ENCODE measurements around the gene HEG1. TPM values are rescaled to one million over a fixed set of nuclear protein-coding genes. Genes with fewer than 3 reads are reported as not detected.
A peak's percentile ranks its signal among the peaks of the same experiment; 100 is the strongest.

Gene HEG1
- total and polyA plus RNA-seq, 12 donors, result 12.2 to 186 (median 122) TPM

- DNase-seq, result peak; percentile 67 to 77
- WGBS, 2 donors, result 5 to 7% methylated on average over 14 of the region's 14 CpGs
Observed at GRCh38 chr3:125051715-125052581, 3.8 kb downstream of the HEG1 start.

DNA sequence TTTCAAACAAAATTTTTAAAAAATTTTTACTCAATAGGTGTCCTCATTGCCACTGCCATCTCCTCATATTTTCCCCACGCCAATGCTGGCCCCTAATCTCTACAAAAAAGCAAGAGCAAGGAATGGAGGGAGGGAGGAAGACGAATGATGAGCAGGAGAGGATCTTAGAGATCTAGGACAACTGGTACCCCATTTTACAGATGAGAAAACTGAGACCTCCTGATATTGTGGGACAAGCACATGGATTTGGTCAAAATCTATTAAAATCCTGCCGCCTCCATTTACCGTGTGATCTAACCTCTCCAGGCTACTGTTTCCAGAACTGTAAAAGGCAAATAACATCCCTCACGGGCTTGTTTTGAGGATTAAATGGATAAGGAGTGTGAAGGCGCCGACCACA is 4.6 kb downstream of the HEG1 start:
- intact Hi-C loops (cut with DNase I), result loop anchor here in 9 of 10 donors (2.0 to 10.0 kb wide), 9 partner anchors 34 to 304 kb away; no protein-coding TSS in a partner anchor
- H3K4me3 ChIP-seq, result peak overlapping the region in 8 of 10 donors; percentile 27 to 96 (median 84)
- DNase-seq (no peak), ATAC-seq (no peak)
- peak overlapping the region; percentile 75 to 99 (median 96) for H3K27ac ChIP-seq
- TF ChIP-seq CTCF (IDR thresholded peaks at IDR 0.05), result no peak
- no peaks in the 10 kb centered on the region for H3K9me3 ChIP-seq
- H3K4me1 ChIP-seq, result peaks cover 58 to 88% (median 81%) of the 10 kb centered on the region in 9 donors
- no peaks in the 10 kb centered on the region for H3K27me3 ChIP-seq
- peaks cover 0 to 51% (median 4%) of the 10 kb centered on the region in 9 donors for H3K36me3 ChIP-seq
- WGBS, 2 donors, result 64 to 69% methylated on average over 7 of the region's 7 CpGs

More at GRCh38 chr3:125051715-125052581, 3.8 kb downstream of the HEG1 start:
- Histone ChIP-seq H3K36me3 (peaks cover 0 to 44% (median 4%) of the 10 kb centered on the region in 9 donors), H3K9me3 (no peaks in the 10 kb centered on the region), H3K27me3 (no peaks in the 10 kb centered on the region), H3K4me1 (peaks cover 54 to 88% (median 82%) of the 10 kb centered on the region in 9 donors), H3K4me3 (peak overlapping the region in 9 of 10 donors; percentile 0 to 96 (median 83)), H3K27ac (peak overlapping the region; percentile 75 to 99 (median 96))
- no peak for TF ChIP-seq CTCF (IDR thresholded peaks at IDR 0.05)
- intact Hi-C loops (cut with DNase I), result loop anchor here in 9 of 10 donors (2.0 to 10.0 kb wide), 10 partner anchors 35 to 303 kb away; no protein-coding TSS in a partner anchor
- ATAC-seq, result peak; percentile 1 to 54 (median 35)

- H3K27me3 ChIP-seq, result no peaks in the 10 kb centered on the region
- peaks cover 58 to 93% (median 85%) of the 10 kb centered on the region in 9 donors for H3K4me1 ChIP-seq
- intact Hi-C loops (cut with DNase I), result loop anchor here in 9 of 10 donors (2.0 to 10.0 kb wide), 9 partner anchors 33 to 304 kb away; no protein-coding TSS in a partner anchor
- ATAC-seq, result no peak
- peaks cover 0 to 51% (median 4%) of the 10 kb centered on the region in 9 donors for H3K36me3 ChIP-seq
- peak overlapping the region in 1 of 10 donors; percentile 96 for H3K4me3 ChIP-seq
- WGBS, 2 donors, result 77% methylated on average over 6 of the region's 6 CpGs
- DNase-seq, result no peak
- peak overlapping the region in 7 of 10 donors; percentile 92 to 99 (median 96) for H3K27ac ChIP-seq
- no peaks in the 10 kb centered on the region for H3K9me3 ChIP-seq
- no peak for TF ChIP-seq CTCF (IDR thresholded peaks at IDR 0.05)
Observed at GRCh38 chr3:125050488-125051090, 5.2 kb downstream of the HEG1 start.

- TF ChIP-seq CTCF (IDR thresholded peaks at IDR 0.05), result no peak
- intact Hi-C loops (cut with DNase I), result loop anchor here in 2 of 10 donors (5.0 to 10.0 kb wide), 2 partner anchors 46 to 273 kb away; no protein-coding TSS in a partner anchor
- Histone ChIP-seq H3K4me3 (no peak overlapping the region), H3K4me1 (peaks cover 78 to 100% (median 98%) of the 10 kb centered on the region in 9 donors), H3K27ac (peak overlapping the region in 6 of 10 donors; percentile 34 to 99 (median 48)), H3K27me3 (no peaks in the 10 kb centered on the region), H3K36me3 (peaks cover 0 to 46% (median 2%) of the 10 kb centered on the region in 9 donors), H3K9me3 (no peaks in the 10 kb centered on the region)
- WGBS, 2 donors, result 72 to 74% methylated on average over 3 of the region's 3 CpGs
- peak in 1 of 8 donors; percentile 20 for ATAC-seq
- no peak for DNase-seq
Observed at GRCh38 chr3:125048282-125048681, 7.5 kb downstream of the HEG1 start.
